ENCODE results near the gene CAPN2. TPM values are rescaled to one million over a fixed set of nuclear protein-coding genes. Genes with fewer than 3 reads are reported as not detected.

The CAPN2 gene
- total RNA-seq, 1 experiment from 2014 or later: 75.9 TPM

DNA sequence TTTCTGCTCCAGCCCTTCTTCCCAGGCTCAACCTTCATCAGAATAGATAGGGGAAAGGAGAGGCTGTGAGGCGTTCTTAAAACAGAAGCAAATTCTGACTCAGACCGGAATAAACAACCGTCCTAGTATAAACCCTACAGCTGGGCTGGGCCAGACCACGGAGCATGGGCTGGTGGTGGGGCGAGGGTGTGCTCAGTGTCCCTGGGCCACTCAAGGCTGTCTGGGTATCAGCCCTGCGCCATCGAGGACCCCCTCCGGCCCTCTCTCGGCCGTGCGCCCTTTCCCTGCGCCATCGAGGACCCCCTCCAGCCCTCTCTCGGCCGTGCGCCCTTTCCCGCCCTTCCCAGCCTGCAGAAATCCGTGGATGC, 36.0 kb downstream of the CAPN2 start:
- DNase-seq (ENCODE audit: low read depth, low spot score): no peak
- in situ Hi-C loops (cut with HindIII; ENCODE audit: low pct_unique_long_range_greater_than_20kb, low sequenced_read_pairs): no loop called here

DNA sequence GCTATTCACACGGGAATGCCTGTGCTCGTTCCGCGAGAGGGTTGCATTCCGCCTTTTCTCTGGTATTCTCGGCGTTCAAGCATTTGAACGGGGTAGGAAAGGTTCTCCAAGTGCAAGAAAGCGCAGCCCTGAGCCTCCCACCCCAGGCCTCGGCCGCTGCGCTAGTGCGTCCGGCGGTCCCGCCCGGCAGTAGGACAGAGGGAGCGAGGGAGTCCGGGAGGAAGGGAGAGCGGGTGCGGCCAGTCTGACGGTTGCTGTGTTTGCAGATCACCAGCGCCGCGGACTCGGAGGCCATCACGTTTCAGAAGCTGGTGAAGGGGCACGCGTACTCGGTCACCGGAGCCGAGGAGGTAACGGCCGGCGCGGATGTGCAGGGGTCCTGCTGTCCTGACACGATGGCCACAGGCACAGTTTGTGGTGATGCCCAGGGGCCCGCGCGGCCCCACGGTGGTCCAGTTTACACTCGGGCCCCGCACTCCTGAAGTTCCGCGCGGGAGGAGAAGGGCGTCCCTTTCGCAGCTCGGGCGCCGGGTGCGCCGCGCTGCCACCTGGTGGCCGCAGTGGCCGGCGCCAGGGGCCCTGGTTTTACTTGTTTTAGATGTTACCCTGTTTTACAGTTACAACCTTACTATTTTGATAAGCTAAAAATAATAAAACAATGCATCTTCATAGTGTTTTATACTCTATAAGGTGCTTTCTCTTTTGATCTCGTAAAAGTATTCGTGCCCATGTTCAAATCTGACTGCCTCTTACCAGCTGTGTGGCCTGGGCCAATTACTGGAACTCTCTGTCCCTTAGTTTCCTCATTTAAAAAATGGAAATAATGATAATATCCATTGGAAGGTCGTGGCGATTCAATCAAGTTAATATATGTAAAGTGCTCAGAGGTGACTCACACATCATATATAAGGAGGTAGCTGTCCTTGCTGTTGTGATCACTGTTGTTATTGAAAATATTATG, 36.7 kb downstream of the CAPN2 start:
- peak; percentile 35 for DNase-seq (ENCODE audit: low read depth, low spot score)
- in situ Hi-C loops (cut with HindIII; ENCODE audit: low pct_unique_long_range_greater_than_20kb, low sequenced_read_pairs): no loop called here

DNA sequence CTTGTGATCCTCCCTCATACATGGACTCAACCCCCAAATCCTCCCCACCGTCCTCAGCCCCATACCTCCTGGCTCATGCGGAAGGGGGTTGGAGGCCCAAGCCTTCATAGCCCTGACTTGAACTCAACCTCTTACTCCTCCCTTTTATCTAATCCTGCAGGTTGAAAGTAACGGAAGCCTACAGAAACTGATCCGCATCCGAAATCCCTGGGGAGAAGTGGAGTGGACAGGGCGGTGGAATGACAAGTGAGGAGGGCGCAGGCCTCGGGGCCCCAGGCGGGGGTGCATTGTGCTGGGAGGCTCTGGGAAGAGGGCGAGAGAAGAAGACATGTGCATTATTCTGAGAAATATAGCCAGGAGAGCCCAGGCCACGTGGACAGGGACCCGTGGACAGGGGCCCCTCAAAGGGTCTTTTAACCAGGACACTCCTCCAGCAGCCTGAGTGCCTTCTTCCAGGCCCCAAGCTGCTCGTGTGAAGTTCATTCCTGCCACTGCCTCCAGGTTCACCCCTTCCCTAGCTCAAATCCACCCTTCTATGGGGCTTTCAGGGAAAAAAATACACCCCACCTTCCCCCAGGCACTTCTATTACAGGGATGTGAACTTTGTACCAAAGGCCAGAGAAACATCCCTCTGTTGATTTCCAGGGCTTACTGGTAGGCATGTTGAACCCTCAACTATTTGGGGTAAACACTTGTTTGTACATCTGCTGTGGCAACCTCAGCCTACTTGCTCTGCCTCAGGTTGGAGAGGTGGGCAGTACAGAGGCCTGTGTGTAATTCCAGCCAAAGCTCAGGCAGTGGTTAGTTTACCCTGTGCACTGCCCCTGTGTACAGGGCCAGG, 38.6 kb downstream of the CAPN2 start:
- in situ Hi-C loops (cut with HindIII; ENCODE audit: low pct_unique_long_range_greater_than_20kb, low sequenced_read_pairs): no loop called here
- no peak for DNase-seq (ENCODE audit: low read depth, low spot score)

DNA sequence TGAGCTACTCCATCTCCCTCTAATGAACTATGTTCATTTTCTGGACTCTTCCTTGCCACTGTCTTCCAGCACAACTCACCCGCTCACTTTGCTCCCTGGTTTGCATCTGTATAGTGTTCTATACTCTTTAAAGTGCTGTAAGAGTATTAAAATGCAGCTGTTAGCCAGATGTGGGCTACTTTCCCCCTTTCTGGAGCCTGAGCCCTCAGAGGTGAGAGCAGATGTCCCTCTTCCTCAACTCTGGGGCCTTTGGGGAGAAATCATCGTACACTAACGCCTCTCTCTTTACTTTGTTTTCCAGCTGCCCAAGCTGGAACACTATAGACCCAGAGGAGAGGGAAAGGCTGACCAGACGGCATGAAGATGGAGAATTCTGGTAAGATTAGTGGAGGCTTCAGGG, 39.4 kb downstream of the CAPN2 start:
- in situ Hi-C loops (cut with HindIII; ENCODE audit: low pct_unique_long_range_greater_than_20kb, low sequenced_read_pairs): no loop called here
- DNase-seq (ENCODE audit: low read depth, low spot score): no peak

DNA sequence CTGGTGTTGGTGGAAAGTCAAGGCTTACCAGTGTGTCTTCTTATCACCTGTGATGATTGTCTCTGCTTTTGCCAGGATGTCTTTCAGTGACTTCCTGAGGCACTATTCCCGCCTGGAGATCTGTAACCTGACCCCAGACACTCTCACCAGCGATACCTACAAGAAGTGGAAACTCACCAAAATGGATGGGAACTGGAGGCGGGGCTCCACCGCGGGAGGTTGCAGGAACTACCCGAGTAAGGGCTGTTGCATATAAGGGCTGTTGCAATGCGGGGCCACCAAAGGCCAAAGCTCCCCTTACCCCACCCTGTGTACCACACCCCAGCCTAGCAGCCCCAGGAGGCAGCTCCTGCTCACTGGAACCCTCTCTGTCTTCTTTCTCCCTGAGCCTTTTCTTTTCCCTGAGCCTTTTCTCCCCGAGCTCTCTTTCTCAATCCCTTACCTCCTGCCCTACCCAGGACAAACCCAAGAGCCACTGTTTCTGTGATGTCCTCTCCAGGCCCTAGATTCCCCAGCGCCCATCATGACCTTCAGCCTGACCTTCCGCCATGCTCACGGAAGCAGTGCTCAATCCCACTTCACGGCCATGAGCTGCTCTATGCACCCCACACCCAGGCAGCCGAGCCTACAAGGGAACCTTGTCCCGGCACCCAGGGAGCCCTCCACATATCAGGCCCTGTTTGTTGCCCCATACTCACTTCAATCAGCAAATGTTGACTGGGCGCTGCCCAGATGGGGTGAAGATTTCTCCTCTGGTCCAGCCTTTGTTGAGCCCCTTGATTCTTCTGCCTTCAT, 40.6 kb downstream of the CAPN2 start:
- DNase-seq (ENCODE audit: low read depth, low spot score): no peak
- in situ Hi-C loops (cut with HindIII; ENCODE audit: low pct_unique_long_range_greater_than_20kb, low sequenced_read_pairs): no loop called here

DNA sequence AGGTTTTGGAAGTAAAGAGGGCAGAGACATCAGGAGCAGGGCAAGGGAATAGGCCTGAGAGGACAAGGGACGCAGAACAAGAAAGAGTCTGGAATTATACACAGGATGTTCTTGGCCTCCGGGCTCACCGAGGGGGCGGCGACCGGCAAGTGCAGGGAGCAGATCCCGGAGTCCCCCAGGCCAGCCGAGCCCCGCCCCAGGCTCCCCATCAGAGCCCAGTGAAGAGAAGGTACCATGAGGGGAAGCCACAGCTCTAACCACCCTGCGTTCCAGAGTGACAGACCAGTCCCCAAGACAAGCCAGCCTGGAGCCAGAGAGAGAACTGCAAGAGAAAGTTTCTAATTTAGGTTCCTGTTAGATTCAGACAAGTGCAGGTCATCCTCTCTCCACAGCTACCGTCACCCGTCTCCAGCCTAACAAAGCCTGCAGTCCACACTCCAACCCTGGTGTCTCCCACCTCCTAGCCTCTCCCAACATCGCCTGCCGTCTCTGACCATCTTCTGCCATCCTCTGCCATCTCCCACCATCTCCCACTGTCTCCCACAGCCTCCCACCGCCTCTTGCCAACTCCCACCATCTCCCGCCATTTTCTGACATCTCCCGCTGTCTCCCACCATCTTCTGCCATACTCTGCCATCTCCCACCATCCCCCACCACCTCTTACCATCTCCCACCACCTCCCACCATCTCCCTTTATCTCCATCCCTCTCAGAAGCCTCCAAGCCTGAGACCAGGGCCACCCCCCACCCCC, 42.5 kb downstream of the CAPN2 start:
- DNase-seq (ENCODE audit: low read depth, low spot score): no peak
- in situ Hi-C loops (cut with HindIII; ENCODE audit: low pct_unique_long_range_greater_than_20kb, low sequenced_read_pairs): no loop called here

DNA sequence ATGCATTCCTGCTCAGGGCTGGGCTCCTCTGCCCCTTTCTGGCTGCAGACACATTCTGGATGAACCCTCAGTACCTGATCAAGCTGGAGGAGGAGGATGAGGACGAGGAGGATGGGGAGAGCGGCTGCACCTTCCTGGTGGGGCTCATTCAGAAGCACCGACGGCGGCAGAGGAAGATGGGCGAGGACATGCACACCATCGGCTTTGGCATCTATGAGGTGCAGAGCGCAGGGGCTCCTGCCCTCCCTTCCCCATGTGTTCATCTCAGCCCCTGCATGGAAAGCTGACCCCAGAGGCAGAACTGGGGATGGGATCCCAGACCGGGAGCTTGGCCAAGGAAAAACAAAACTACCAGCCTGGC, 43.1 kb downstream of the CAPN2 start:
- in situ Hi-C loops (cut with HindIII; ENCODE audit: low pct_unique_long_range_greater_than_20kb, low sequenced_read_pairs): no loop called here
- DNase-seq (ENCODE audit: low read depth, low spot score): no peak

DNA sequence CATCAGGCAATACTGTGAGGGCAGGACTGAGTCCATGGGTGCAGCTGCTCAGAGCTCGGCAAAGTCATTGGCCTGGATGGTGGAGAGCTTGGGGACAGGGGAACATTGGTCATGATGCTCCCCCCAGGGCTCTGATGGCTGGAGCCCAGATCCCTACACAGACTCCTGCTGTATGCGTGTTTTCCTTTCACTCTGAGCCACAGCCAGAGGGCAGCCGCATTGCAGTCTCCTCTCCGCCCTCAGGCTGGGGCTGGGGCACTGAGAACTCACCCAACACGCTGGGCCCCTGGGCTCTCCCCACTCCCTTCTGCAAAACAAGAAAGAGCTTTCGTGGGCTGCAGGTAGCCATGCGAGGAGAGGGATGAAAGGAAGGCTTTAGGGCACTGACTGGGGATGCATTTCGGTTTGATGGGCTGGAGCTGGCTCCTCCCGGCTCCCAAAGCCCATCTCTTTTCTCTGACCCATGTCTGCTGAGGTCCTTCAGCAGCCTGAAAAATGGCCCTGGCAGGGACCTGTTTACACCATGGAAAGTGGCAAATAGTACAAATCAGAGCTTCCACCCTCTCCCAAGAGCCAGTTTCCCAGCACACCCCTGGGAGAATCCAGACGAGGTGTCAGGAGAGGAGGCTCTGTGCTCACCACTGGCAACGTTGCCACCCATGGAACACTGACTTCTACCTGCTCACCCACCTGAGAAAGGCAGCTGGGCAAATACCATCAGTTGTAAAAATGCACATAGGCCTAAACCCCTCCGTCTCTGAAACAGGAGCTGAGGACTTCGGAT, 43.8 kb downstream of the CAPN2 start:
- no peak for DNase-seq (ENCODE audit: low read depth, low spot score)
- in situ Hi-C loops (cut with HindIII; ENCODE audit: low pct_unique_long_range_greater_than_20kb, low sequenced_read_pairs): no loop called here

DNA sequence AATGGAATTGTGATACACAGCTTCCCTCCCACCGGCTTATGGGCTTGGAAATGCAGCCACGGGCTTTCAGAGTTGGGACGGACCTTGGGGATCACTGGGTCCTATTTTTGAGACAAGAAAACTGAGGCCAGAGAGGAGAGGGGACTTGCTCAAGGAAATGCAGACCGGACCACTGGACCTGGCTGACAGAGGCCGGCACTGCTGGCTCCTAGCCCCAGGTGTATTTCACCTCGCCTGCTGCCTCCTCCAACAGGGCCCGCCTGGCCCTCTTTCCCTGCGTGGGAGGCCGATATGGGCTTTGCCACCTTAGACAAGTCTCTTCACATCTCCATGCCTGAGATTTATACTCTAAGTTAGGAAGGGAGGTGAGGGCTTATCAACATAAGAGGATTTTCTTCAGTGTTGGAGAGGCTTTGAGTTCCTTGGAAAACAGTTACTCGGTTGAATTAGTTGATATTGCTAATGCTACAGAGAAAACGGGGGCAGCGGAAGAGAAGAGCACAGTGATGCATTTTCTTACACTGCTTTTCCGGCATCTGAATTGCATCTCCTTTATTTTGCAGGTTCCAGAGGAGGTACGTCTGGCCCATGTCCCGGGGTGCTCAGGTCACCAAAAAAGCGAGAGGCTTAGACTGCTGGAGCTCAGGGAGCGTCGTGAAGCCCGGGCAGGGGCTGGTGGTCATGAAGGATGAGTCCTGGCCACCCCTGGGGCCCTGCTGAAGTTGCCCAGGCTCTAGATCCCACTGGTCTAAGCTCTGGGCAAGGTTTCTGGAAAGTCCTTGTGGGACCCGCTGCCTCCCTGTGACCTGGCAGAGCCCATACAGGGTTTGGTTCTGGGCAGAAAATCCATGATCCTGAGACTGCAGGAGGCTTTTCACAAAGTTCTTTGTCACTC, 44.7 kb downstream of the CAPN2 start:
- in situ Hi-C loops (cut with HindIII; ENCODE audit: low pct_unique_long_range_greater_than_20kb, low sequenced_read_pairs): no loop called here
- DNase-seq (ENCODE audit: low read depth, low spot score): no peak

DNA sequence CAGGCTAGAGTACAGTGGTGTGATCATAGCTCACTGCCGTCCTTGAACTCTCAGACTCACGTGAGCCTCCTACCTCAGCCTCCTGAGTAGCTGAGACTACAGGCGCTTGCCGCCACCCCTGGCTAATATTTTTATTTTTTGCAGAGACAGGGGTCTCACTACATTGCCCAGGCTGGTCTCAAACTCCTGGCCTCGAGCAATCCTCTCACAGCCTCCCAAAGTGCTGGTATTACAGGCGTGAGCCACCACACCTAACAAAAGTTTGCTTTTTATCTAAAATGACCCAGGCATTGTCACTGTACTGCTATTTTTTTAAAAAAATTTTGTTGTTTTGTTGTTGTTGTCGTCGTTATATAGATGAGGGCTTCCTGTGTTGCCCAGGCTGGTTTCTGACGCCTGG, 46.4 kb downstream of the CAPN2 start:
- no peak for DNase-seq (ENCODE audit: low read depth, low spot score)
- in situ Hi-C loops (cut with HindIII; ENCODE audit: low pct_unique_long_range_greater_than_20kb, low sequenced_read_pairs): no loop called here

DNA sequence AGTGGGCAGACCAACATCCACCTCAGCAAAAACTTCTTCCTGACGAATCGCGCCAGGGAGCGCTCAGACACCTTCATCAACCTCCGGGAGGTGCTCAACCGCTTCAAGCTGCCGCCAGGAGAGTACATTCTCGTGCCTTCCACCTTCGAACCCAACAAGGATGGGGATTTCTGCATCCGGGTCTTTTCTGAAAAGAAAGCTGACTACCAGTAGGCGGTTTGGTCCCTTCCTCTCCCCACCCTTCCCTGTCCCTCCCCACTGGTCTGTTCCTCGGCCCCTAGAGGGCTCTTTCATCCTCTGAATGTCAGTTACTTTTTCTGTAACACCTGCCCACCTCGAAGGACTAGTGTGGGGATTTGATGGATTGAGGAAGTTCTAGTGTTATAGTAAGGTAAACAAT, 46.9 kb downstream of the CAPN2 start:
- in situ Hi-C loops (cut with HindIII; ENCODE audit: low pct_unique_long_range_greater_than_20kb, low sequenced_read_pairs): no loop called here
- peak; percentile 7 for DNase-seq (ENCODE audit: low read depth, low spot score)

DNA sequence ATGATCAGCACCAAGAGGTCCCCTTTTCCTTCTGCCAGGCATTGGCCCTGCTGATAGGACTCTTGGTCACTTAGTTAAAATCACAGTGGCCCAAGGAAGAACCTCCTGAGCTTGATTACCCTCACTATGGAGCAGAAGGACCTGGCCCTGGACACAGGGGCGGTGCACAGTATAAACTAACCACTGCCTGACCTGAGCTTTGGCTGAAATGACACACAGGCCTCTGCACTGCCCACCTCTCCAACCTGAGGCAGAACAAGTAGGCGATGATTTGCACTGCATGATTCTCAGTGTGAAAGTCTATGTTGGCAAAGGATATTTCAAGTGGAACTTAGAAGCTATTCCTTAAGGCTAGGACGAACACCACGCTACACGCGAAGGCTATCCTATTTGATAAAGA, 48.5 kb downstream of the CAPN2 start:
- DNase-seq (ENCODE audit: low read depth, low spot score): no peak
- in situ Hi-C loops (cut with HindIII; ENCODE audit: low pct_unique_long_range_greater_than_20kb, low sequenced_read_pairs): no loop called here

DNA sequence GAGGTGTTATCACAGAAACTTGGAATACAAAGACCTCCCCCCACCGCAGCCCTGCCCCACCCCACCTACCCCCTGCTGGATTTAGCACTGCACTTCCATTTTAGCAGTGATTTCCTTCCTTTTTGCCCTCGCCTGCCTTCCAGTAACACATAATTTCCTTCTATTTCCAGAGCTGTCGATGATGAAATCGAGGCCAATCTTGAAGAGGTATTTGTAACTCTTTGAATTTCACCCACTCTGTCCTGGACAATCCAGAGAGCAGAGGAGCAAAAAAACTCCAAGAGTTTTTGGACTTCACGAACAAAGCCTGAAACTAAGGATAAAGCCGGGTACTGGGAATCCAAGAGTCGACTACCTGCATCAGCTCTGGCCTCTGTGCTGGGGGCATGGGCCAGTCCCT, 49.1 kb downstream of the CAPN2 start:
- DNase-seq (ENCODE audit: low read depth, low spot score): no peak
- in situ Hi-C loops (cut with HindIII; ENCODE audit: low pct_unique_long_range_greater_than_20kb, low sequenced_read_pairs): no loop called here

DNA sequence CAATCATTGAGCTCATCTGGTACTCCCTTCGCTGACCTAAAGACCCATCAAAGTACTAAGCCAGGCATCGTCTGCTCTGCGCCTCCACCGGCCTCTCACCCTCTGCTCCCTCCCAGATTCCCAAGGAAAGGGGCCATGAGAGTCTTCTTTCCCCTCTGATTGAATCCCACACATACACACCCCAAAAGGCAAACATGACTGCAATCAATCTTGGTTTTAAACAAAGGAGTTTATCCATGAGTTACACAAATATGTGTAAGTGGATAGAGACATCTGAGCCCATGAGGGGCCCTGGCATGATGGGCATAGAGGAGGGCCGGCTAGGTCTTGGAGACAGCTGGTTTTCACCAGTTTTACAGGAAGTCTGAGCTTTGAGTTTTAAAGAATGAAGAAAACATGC, 50.9 kb downstream of the CAPN2 start:
- in situ Hi-C loops (cut with HindIII; ENCODE audit: low pct_unique_long_range_greater_than_20kb, low sequenced_read_pairs): no loop called here
- no peak for DNase-seq (ENCODE audit: low read depth, low spot score)

DNA sequence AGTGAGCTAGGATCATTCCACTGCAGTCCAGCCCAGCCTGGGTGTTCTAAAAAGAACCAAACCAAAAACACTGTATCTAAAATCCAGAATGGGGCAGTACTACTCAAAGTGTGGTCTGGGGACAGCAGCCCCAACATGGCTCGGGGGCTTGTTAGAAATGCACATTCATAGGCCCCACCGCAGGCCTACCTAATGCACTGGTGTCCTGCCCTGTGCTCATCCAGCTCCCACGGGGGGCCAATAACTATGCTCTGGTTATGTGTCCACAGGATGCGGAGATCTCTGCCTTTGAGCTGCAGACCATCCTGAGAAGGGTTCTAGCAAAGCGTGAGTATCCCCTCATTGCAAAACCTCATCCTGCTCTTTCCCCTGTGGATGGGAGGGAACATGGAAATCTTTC, 51.5 kb downstream of the CAPN2 start:
- no peak for DNase-seq (ENCODE audit: low read depth, low spot score)
- in situ Hi-C loops (cut with HindIII; ENCODE audit: low pct_unique_long_range_greater_than_20kb, low sequenced_read_pairs): no loop called here

All from SK-MEL-5 (cell line).